Fibroblast of lung (primary cell): Measurements from ENCODE around the gene CIB1. TPM values are rescaled to one million over a fixed set of nuclear protein-coding genes. Genes with fewer than 3 reads are reported as not detected.

Experiments used
- DNase-seq, 2 donors: peaks; one replicate each; pipeline versions ENCODE4 v3.0.0 to v3.0.0-alpha.2; 2010; ENCODE audit warnings: low read depth in 2 of 2
- H2AFZ ChIP-seq: 2 replicates; pipeline ENCODE4 v1.5.1; 2012; ENCODE audit warnings: low read length, control low read depth, inconsistent platforms
- H3K27ac ChIP-seq: 2 replicates; pipeline ENCODE4 v1.5.1; 2011; ENCODE audit warnings: low read length, control low read depth; ENCODE audit not compliant: insufficient read depth
- H3K27me3 ChIP-seq: 2 replicates; pipeline ENCODE4 v1.5.1; 2011; ENCODE audit warnings: mild to moderate bottlenecking, low read length; ENCODE audit not compliant: control insufficient read depth, insufficient read depth
- H3K36me3 ChIP-seq: 2 replicates; pipeline ENCODE4 v1.5.1; 2011; ENCODE audit warnings: low read length; ENCODE audit not compliant: control insufficient read depth, insufficient read depth
- H3K4me1 ChIP-seq: 2 replicates; pipeline ENCODE4 v1.5.1; 2011; ENCODE audit warnings: low read length; ENCODE audit not compliant: control insufficient read depth, insufficient read depth; ENCODE audit errors: extremely low read depth
- H3K4me2 ChIP-seq: 2 replicates; pipeline ENCODE4 v1.5.1; 2011; ENCODE audit warnings: low read length, control low read depth; ENCODE audit not compliant: insufficient read depth; ENCODE audit errors: extremely low read depth
- H3K4me3 ChIP-seq, 4 experiments: fragments of 200-600 bp in 1 of 4; sonication (generic) in 1 of 4; replicated peaks in 1 of 4; 2 replicates each; pipeline ENCODE4 v1.5.1; 2011 to 2016; ENCODE audit warnings: low read length in 4 of 4, low read depth in 3 of 4, mild to moderate bottlenecking in 3 of 4, control low read depth in 2 of 4, inconsistent platforms in 1 of 4, mixed read lengths in 1 of 4; ENCODE audit not compliant: insufficient read depth in 1 of 4; ENCODE audit errors: control extremely low read depth in 1 of 4
- H3K79me2 ChIP-seq: 2 replicates; pipeline ENCODE4 v1.5.1; 2012; ENCODE audit warnings: mild to moderate bottlenecking, low read length, inconsistent platforms; ENCODE audit not compliant: control insufficient read depth, insufficient read depth
- H3K9ac ChIP-seq: 2 replicates; pipeline ENCODE4 v1.5.1; 2011; ENCODE audit warnings: mild to moderate bottlenecking, low read length, control low read depth; ENCODE audit not compliant: insufficient read depth
- H3K9me3 ChIP-seq: 2 replicates; pipeline ENCODE4 v1.5.1; 2012; ENCODE audit warnings: low read depth, low read length; ENCODE audit not compliant: control insufficient read depth, insufficient read depth
- H4K20me1 ChIP-seq: 2 replicates; pipeline ENCODE4 v1.5.1; 2011; ENCODE audit warnings: low read length; ENCODE audit not compliant: control insufficient read depth, insufficient read depth; ENCODE audit errors: extremely low read depth
- CTCF ChIP-seq, 2 donors: IDR thresholded peaks in 1 of 2; conservative IDR thresholded peaks in 1 of 2; 1 replicate in 1 of 2; 2 replicates in 1 of 2; pipeline ENCODE4 v1.5.1; 2011 to 2012; ENCODE audit warnings: low read length in 2 of 2, control low read depth in 1 of 2, inconsistent platforms in 1 of 2, low read depth in 1 of 2, mild to moderate bottlenecking in 1 of 2
- EZH2 ChIP-seq: IDR thresholded peaks from 2 replicates; pipeline ENCODE4 v1.5.1; 2012; ENCODE audit warnings: low read length, control low read depth, mild to moderate bottlenecking; ENCODE audit errors: missing control alignments
- polyA plus RNA-seq, 2 donors: library from polyadenylated mRNA; depleted of rRNA in 1 of 2; stranded (reverse) in 1 of 2; unstranded in 1 of 2; fragments of >200 nt; gene quantifications; 2 replicates each; pipeline ENCODE4 v1.2.1, GENCODE V29; 2011 to 2012; ENCODE audit warnings: missing spikeins in 1 of 2
- total RNA-seq: library from RNA; depleted of rRNA; stranded (reverse); fragments of >200 nt; gene quantifications from 2 replicates; pipeline ENCODE4 v1.2.1, GENCODE V29; 2014

CIB1 gene
- total and polyA plus RNA-seq, 2 donors (not counting 1 experiment from before 2014, with no cell fraction given), result 27.7 to 42.7 TPM

- Histone ChIP-seq H3K4me2 (no peak overlapping the region), H3K9ac (no peak overlapping the region)
- no peak for DNase-seq
These were observed 8.7 kb downstream of the CIB1 start for GRCh38 chr15:90225047-90225446.

DNA sequence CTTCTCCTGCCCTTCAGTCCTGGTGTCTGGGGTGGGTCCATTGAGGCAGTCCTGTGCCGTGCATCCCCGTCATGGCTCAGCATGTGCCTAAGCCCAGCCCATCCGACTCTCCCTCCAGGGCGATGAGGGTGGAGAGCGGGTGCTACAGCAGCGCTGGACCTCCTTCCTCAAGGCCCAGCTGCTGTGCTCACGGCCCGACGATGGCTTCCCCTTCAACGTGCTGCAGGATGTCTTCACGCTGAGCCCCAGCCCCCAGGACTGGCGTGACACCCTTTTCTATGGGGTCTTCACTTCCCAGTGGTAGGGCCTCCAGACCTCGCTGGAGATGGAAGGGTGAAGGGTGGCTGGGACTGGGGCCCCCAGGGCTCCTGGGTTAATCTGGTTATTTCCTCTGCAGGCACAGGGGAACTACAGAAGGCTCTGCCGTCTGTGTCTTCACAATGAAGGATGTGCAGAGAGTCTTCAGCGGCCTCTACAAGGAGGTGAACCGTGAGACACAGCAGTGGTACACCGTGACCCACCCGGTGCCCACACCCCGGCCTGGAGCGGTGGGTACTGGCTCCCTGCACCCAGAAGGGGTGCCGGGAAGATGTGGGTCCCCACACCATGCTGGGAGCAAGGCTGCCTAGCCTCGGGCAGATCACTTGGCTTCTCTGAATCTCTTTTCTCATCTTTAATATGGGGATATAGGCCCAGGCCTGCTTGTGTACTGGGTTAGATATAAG is 10.1 kb downstream of the CIB1 start:
- Histone ChIP-seq H3K36me3 (peaks cover 4% of the 10 kb centered on the region), H3K27ac (no peak overlapping the region), H4K20me1 (no peaks in the 10 kb centered on the region), H3K9ac (no peak overlapping the region), H3K4me2 (no peak overlapping the region), H2AFZ (no peak overlapping the region), H3K9me3 (no peaks in the 10 kb centered on the region), H3K27me3 (no peaks in the 10 kb centered on the region), H3K4me3 (no peak overlapping the region), H3K79me2 (no peaks in the 10 kb centered on the region), H3K4me1 (peaks cover 3% of the 10 kb centered on the region)
- TF ChIP-seq EZH2 (no peak), CTCF (conservative IDR thresholded peaks at IDR 0.05 in 1 of 2, IDR thresholded peaks at IDR 0.05 in 1 of 2; ENCODE audit: low read depth in 1 of 2, low read length in 2 of 2) (no peak)
- DNase-seq, result no peak

More at GRCh38 chr15:90225047-90225446, 8.7 kb downstream of the CIB1 start:
- Histone ChIP-seq H3K36me3 (peaks cover 10% of the 10 kb centered on the region), H3K27ac (no peak overlapping the region), H3K4me1 (peaks cover 3% of the 10 kb centered on the region), H3K9me3 (no peaks in the 10 kb centered on the region), H2AFZ (no peak overlapping the region), H4K20me1 (no peaks in the 10 kb centered on the region), H3K27me3 (no peaks in the 10 kb centered on the region), H3K79me2 (no peaks in the 10 kb centered on the region), H3K4me3 (no peak overlapping the region)
- TF ChIP-seq CTCF (conservative IDR thresholded peaks at IDR 0.05 in 1 of 2, IDR thresholded peaks at IDR 0.05 in 1 of 2; ENCODE audit: low read depth in 1 of 2, low read length in 2 of 2), result no peak
- TF ChIP-seq EZH2, result no peak

DNA sequence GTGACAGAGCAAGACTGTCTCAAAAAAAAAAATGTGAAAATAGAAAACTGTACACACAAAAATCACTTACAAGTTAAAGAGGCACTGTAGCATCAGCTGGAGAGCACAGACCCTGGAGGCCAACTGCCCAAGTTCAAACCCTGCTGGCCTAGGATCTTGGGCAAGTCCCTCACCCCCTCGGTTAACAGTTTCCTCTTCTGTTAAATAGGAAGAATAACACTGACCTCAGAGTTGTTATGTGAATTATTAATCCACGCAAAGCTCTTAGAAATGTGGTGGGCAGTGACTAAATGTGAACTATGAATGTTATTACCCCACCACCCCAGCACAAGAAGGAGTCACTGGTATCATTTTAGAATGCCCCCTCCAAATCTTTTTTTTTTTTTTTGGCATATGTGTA is 11.2 kb downstream of the CIB1 start:
- H3K27ac ChIP-seq, result no peak overlapping the region
- H3K36me3 ChIP-seq, result no peaks in the 10 kb centered on the region
- no peaks in the 10 kb centered on the region for H4K20me1 ChIP-seq
- H3K27me3 ChIP-seq, result no peaks in the 10 kb centered on the region
- no peak overlapping the region for H3K9ac ChIP-seq
- no peak overlapping the region for H3K4me2 ChIP-seq
- TF ChIP-seq CTCF (conservative IDR thresholded peaks at IDR 0.05 in 1 of 2, IDR thresholded peaks at IDR 0.05 in 1 of 2; ENCODE audit: low read depth in 1 of 2, low read length in 2 of 2) (no peak), EZH2 (no peak)
- peaks cover 3% of the 10 kb centered on the region for H3K4me1 ChIP-seq
- no peak for DNase-seq
- H3K4me3 ChIP-seq, result no peak overlapping the region
- no peak overlapping the region for H2AFZ ChIP-seq
- no peaks in the 10 kb centered on the region for H3K79me2 ChIP-seq
- H3K9me3 ChIP-seq, result no peaks in the 10 kb centered on the region
